Suprapubic skin (tissue), 4 donors: ENCODE data around the gene NAIF1. TPM values are rescaled to one million over a fixed set of nuclear protein-coding genes. Genes with fewer than 3 reads are reported as not detected.

ENCODE experiments used
- DNase-seq, 2 donors: peaks; one replicate each; pipeline ENCODE4 v3.0.0-alpha.2; 2019; ENCODE audit warnings: low spot score in 2 of 2
- H3K27ac ChIP-seq: fragments of 200-600 bp; sonication (generic); one replicate; pipeline ENCODE4 v1.5.1; 2019
- H3K27me3 ChIP-seq: fragments of 200-600 bp; sonication (generic); one replicate; pipeline ENCODE4 v1.5.1; 2019
- H3K36me3 ChIP-seq: fragments of 200-600 bp; sonication (generic); one replicate; pipeline ENCODE4 v1.5.1; 2019
- H3K4me1 ChIP-seq: fragments of 200-600 bp; sonication (generic); one replicate; pipeline ENCODE4 v1.5.1; 2019
- H3K4me3 ChIP-seq: fragments of 200-600 bp; sonication (generic); one replicate; pipeline ENCODE4 v1.5.1; 2019; ENCODE audit warnings: mild to moderate bottlenecking
- H3K9me3 ChIP-seq: fragments of 200-600 bp; sonication (generic); one replicate; pipeline ENCODE4 v1.5.1; 2019
- CTCF ChIP-seq, 2 donors: fragments of 200-600 bp in 1 of 2; fragments of 450-650 bp in 1 of 2; sonication (generic) in 1 of 2; IDR thresholded peaks; one replicate each; pipeline ENCODE4 v1.5.1; 2016 to 2019; ENCODE audit warnings: antibody characterized with exemption in 2 of 2, mild to moderate bottlenecking in 1 of 2, moderate library complexity in 1 of 2
- EP300 ChIP-seq: sonication (generic); formaldehyde crosslinking; IDR thresholded peaks from one replicate; pipeline ENCODE4 v1.6.1; 2017; ENCODE audit warnings: antibody characterized with exemption
- POLR2A ChIP-seq, 2 donors: fragments of 450-650 bp; IDR thresholded peaks; one replicate each; pipeline ENCODE4 v1.6.1; 2017; ENCODE audit warnings: antibody characterized with exemption in 2 of 2, mild to moderate bottlenecking in 2 of 2, moderate library complexity in 2 of 2
- POLR2AphosphoS5 ChIP-seq, 3 donors: sonication (generic); formaldehyde crosslinking; IDR thresholded peaks; one replicate each; pipeline ENCODE4 v1.6.1; 2017; ENCODE audit warnings: antibody characterized with exemption in 3 of 3
- WGBS: methylation state at CpG from one replicate; pipeline ENCODE4 v1.1.5; 2018; 5-methylcytosine and 5-hydroxymethylcytosine counted together
- total RNA-seq, 4 donors: library from RNA; depleted of rRNA; stranded (reverse); fragments of >200 nt; gene quantifications; one replicate each; pipeline ENCODE4 v1.1.0, GENCODE V29; 2016

The NAIF1 gene
- total RNA-seq, 4 donors from 2014 or later = 9.6 to 14.7 (median 12.6) TPM

DNA sequence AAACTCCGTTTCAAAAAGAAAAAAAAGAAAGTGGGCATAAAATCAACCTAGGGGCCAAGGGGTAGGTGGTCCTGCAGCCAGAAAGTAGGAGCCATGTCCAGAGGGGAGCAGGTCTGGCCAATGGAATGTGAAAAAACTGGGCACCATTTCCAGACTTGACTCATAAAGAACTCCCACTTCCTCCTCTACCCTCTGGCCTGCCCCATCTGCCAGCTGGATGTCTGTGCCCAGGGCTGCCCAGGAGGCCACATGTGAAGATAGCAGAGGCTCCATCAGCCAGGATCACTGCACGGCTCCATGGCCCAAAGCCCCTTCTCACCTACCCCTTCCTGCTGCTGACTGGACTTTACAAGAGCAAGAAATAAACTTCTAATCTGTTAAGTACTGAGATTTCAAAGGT is 44.2 kb downstream of the NAIF1 start:
- H3K27me3 ChIP-seq = no peaks in the 10 kb centered on the region
- no peak for TF ChIP-seq POLR2A (IDR thresholded peaks at IDR 0.05)
- TF ChIP-seq CTCF (IDR thresholded peaks at IDR 0.05) = no peak
- no peak for TF ChIP-seq POLR2AphosphoS5 (IDR thresholded peaks at IDR 0.05)
- TF ChIP-seq EP300 = no peak
- WGBS = 43% methylated on average over 2 of the region's 2 CpGs
- no peaks in the 10 kb centered on the region for H3K36me3 ChIP-seq
- no peaks in the 10 kb centered on the region for H3K4me1 ChIP-seq
- H3K27ac ChIP-seq = no peak overlapping the region
- no peak for DNase-seq
- no peak overlapping the region for H3K4me3 ChIP-seq
- H3K9me3 ChIP-seq = no peaks in the 10 kb centered on the region

GRCh38 chr9:128021098-128021497 is 46.0 kb downstream of the NAIF1 start:
- Histone ChIP-seq H3K27me3 (no peaks in the 10 kb centered on the region), H3K4me3 (no peak overlapping the region), H3K9me3 (no peaks in the 10 kb centered on the region), H3K4me1 (no peaks in the 10 kb centered on the region), H3K36me3 (no peaks in the 10 kb centered on the region), H3K27ac (no peak overlapping the region)
- no peak for DNase-seq
- WGBS = 39% methylated on average over 1 of the region's 1 CpG
- TF ChIP-seq POLR2AphosphoS5 (IDR thresholded peaks at IDR 0.05) (no peak), CTCF (IDR thresholded peaks at IDR 0.05) (no peak), EP300 (no peak), POLR2A (IDR thresholded peaks at IDR 0.05) (no peak)

DNA sequence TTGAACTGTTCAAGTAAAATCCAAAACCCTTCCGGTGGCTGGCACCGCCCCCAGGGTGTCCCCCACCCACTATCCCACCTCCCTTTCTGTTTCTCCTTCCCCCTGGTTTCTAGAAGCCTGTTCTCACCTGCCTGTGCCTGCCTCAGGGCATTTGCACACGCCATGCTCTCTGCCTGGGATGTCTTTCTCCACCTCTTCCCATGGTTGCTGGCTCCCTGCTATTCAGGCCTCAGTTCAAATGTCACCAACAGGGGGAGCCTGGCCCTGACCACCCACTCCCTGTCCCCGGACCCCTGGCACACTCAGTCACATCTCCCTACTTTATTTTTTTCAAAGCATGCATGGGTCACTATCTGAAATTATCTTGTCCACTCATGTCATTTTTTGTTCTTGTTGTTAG is 46.4 kb downstream of the NAIF1 start:
- no peak for DNase-seq
- H3K9me3 ChIP-seq = no peaks in the 10 kb centered on the region
- TF ChIP-seq EP300 (no peak), POLR2A (IDR thresholded peaks at IDR 0.05) (no peak)
- no peak overlapping the region for H3K27ac ChIP-seq
- no peaks in the 10 kb centered on the region for H3K27me3 ChIP-seq
- H3K36me3 ChIP-seq = no peaks in the 10 kb centered on the region
- H3K4me3 ChIP-seq = no peak overlapping the region
- whole genome bisulfite sequencing = 54% methylated on average over 4 of the region's 4 CpGs
- no peaks in the 10 kb centered on the region for H3K4me1 ChIP-seq

- H3K27ac ChIP-seq = no peak overlapping the region
- H3K4me3 ChIP-seq = no peak overlapping the region
- H3K9me3 ChIP-seq = no peaks in the 10 kb centered on the region
- no peaks in the 10 kb centered on the region for H3K36me3 ChIP-seq
- no peaks in the 10 kb centered on the region for H3K27me3 ChIP-seq
- DNase-seq = no peak
- H3K4me1 ChIP-seq = no peaks in the 10 kb centered on the region
- no peak for TF ChIP-seq POLR2AphosphoS5 (IDR thresholded peaks at IDR 0.05)
- no peak for TF ChIP-seq EP300
- TF ChIP-seq POLR2A (IDR thresholded peaks at IDR 0.05) = no peak
- TF ChIP-seq CTCF (IDR thresholded peaks at IDR 0.05) = no peak
- WGBS = 90% methylated on average over 5 of the region's 5 CpGs
Observed at GRCh38 chr9:128015696-128016095, 51.4 kb downstream of the NAIF1 start.

Other genes starting within 250 kb of the NAIF1 start
- gene ENG, start 212.7 kb downstream of the NAIF1 start, total RNA-seq = 10 to 100 TPM; 17.2 to 38.7 (median 31.2) TPM
- 10 to 100 TPM; 22.6 to 36.0 (median 26.0) TPM for gene AK1, start 189.6 kb downstream of the NAIF1 start, total RNA-seq
- 10 to 100 TPM; 41.6 to 50.5 (median 47.0) TPM for gene ST6GALNAC6, start 167.7 kb downstream of the NAIF1 start, total RNA-seq
- gene ST6GALNAC4, start 150.3 kb downstream of the NAIF1 start, total RNA-seq = 10 to 100 TPM; 14.6 to 25.2 (median 20.2) TPM
- gene PIP5KL1, start 136.5 kb downstream of the NAIF1 start, total RNA-seq = 10 to 100 TPM in 1 of 4 donors, 1 to 10 TPM in 3; 5.8 to 14.7 (median 9.2) TPM
- 10 to 100 TPM; 19.4 to 39.7 (median 30.6) TPM for gene DPM2, start 129.5 kb downstream of the NAIF1 start, total RNA-seq
- 10 to 100 TPM; 43.1 to 85.8 (median 59.5) TPM for gene EEIG1, start 86.3 kb downstream of the NAIF1 start, total RNA-seq
- 100 to 1,000 TPM in 1 of 4 donors, 10 to 100 TPM in 3; 37.9 to 106 (median 66.5) TPM for gene SLC25A25, start 912 bp upstream of the NAIF1 start, total RNA-seq
- 10 to 100 TPM; 47.4 to 76.0 (median 55.9) TPM for gene PTGES2, start 60.4 kb upstream of the NAIF1 start, total RNA-seq
- gene LCN2, start 82.1 kb upstream of the NAIF1 start, total RNA-seq = 10 to 100 TPM in 2 of 4 donors, 1 to 10 TPM in 2; 6.0 to 45.7 (median 22.3) TPM
- gene BBLN, start 92.9 kb upstream of the NAIF1 start, total RNA-seq = 100 to 1,000 TPM; 157 to 345 (median 224) TPM
- 100 to 1,000 TPM in 3 of 4 donors, 10 to 100 TPM in 1; 86.7 to 136 (median 115) TPM for gene CIZ1, start 124.3 kb upstream of the NAIF1 start, total RNA-seq
- 10 to 100 TPM in 2 of 4 donors, 1 to 10 TPM in 2; 4.3 to 18.9 (median 10.1) TPM for gene DNM1, start 136.1 kb upstream of the NAIF1 start, total RNA-seq
- gene GOLGA2, start 208.7 kb upstream of the NAIF1 start, total RNA-seq = 100 to 1,000 TPM in 2 of 4 donors, 10 to 100 TPM in 2; 83.5 to 131 (median 99.0) TPM
- gene SWI5, start 209.0 kb upstream of the NAIF1 start, total RNA-seq = 10 to 100 TPM; 21.1 to 35.3 (median 22.2) TPM